GM06990 (cell line): ENCODE measurements around the gene CFAP141.
A peak's percentile ranks its signal among the peaks of the same experiment; 100 is the strongest.

Source experiments
- DNase-seq: peaks from one replicate; pipeline ENCODE4 v3.0.0-alpha.2; 2011; ENCODE audit not compliant: insufficient read length; ENCODE audit errors: extremely low read depth
- H3K27me3 ChIP-seq: replicated peaks from 2 replicates; pipeline ENCODE4 v1.6.0; 2011; ENCODE audit warnings: low read length; ENCODE audit not compliant: control insufficient read depth, insufficient read depth
- H3K36me3 ChIP-seq: 2 replicates; pipeline ENCODE4 v1.5.1; 2011; ENCODE audit warnings: low read length; ENCODE audit not compliant: control insufficient read depth, insufficient read depth
- H3K4me3 ChIP-seq: replicated peaks from 2 replicates; pipeline ENCODE4 v1.5.1; 2011; ENCODE audit warnings: low read depth, mild to moderate bottlenecking, control low read depth, low read length
- TF ChIP-seq, protein P1 (sequence below): IDR thresholded peaks from 2 replicates; pipeline ENCODE4 v1.5.1; 2011; ENCODE audit warnings: low read length, control low read depth, mild to moderate bottlenecking, inconsistent platforms; ENCODE audit not compliant: insufficient read depth, poor library complexity, severe bottlenecking

The CFAP141 gene

DNA sequence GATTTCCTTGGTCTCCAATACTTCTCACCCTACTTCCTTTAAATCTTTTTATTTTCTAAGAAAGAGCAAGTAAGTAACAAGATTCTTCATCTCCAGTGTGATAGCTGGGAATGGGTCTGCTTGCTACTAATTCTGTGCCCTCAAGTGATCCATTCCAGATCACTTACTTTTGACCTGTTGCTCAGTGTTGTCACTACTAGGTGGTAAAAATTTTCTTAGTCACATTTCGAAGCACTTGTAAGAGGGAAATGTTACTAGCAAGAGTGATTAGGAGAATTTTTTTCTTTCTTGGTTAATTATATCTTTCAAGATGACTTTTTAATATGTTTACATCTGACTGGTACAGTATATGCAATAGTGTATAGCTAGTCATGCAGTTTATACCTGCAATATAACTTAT is 16.8 kb upstream of the CFAP141 start:
- no peak overlapping the region; the same call in 1 of the 2 replicates for H3K4me3 ChIP-seq
- DNase-seq = no peak
- no peaks in the 10 kb centered on the region for H3K27me3 ChIP-seq
- H3K36me3 ChIP-seq = peaks cover 5% of the 10 kb centered on the region
- TF ChIP-seq, protein P1, sequence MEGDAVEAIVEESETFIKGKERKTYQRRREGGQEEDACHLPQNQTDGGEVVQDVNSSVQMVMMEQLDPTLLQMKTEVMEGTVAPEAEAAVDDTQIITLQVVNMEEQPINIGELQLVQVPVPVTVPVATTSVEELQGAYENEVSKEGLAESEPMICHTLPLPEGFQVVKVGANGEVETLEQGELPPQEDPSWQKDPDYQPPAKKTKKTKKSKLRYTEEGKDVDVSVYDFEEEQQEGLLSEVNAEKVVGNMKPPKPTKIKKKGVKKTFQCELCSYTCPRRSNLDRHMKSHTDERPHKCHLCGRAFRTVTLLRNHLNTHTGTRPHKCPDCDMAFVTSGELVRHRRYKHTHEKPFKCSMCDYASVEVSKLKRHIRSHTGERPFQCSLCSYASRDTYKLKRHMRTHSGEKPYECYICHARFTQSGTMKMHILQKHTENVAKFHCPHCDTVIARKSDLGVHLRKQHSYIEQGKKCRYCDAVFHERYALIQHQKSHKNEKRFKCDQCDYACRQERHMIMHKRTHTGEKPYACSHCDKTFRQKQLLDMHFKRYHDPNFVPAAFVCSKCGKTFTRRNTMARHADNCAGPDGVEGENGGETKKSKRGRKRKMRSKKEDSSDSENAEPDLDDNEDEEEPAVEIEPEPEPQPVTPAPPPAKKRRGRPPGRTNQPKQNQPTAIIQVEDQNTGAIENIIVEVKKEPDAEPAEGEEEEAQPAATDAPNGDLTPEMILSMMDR = no peak

DNA sequence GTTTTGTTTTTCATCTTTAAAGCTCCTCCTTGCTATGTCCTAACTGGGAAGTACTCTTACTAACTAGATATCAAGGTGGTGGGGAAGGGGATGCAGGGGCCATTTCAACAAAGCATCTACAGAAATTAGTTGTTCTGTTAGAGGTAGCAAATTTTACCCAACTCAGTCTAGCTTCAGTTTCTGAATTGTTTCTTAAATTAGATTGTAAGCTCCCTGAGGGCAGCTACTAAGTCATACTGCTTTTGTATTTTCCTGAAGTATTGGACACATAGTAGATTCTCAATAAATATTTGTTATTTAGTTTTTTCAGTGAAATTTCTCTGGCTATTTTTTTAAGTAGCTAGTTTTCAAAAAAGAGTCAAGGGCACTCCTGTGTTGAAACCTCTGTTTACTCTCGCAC is 16.4 kb upstream of the CFAP141 start:
- Histone ChIP-seq H3K27me3 (no peaks in the 10 kb centered on the region), H3K36me3 (peaks cover 5% of the 10 kb centered on the region)
- TF ChIP-seq, protein P1 = no peak

DNA sequence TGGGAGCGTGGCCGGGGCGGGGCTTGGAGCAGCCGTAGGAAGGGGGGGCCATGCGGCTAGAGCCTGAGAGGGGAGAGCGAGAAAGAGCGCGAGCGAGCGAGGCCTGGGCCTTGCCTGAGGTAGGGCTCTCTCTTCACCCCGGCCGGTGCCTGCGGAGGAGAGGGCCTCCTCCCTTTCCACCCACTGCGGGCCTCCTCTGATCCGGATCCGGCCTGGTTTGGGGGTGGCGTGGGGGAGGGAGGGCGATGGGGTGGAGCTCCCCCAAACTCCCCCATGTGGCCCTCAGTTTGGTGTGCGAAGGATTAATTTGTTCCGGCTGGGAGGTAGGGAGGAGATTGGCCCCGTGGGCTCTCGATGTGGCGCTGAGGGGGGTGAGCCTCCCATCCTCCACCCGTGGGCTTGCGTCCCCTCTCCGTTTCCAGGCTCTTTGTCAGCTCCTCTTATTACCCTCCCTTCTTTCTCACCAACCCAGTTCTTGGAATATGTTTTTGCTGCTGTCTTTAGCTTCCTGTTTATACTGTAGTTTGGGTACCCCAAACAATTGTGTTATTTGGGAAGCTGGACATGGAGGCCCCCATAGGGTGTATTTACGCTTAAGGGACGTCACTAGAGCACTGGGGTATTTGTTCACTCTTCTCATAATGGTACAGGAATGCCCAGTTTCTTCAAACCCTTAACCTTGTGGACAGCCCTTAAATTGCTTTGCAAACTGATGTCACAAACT is 15.3 kb upstream of the CFAP141 start:
- TF ChIP-seq, protein P1 = no peak
- peaks cover 3% of the 10 kb centered on the region for H3K36me3 ChIP-seq
- H3K4me3 ChIP-seq = peak overlapping the region; percentile 79
- no peaks in the 10 kb centered on the region for H3K27me3 ChIP-seq
- peak; percentile 79 for DNase-seq

More for the DNA sequence above, 16.4 kb upstream of the CFAP141 start:
- no peak for DNase-seq
- H3K4me3 ChIP-seq = peak overlapping the region; percentile 79

DNA sequence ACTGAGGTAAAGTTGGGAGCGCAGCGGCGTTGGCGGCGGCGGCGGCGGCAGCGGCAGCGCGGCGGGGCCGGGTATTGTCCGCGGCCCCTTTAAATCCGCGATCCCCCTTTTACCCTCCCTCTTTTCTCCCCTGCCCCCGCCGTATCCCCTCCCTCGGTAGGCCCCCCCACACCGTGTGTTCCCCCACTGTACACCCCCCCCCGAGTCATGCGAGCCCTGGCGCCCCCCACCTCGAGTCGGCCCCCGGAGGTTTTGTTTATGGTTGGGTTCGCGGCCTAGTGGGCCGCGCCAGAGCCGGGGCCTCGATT is 14.8 kb upstream of the CFAP141 start:
- Histone ChIP-seq H3K36me3 (peaks cover 3% of the 10 kb centered on the region), H3K27me3 (no peaks in the 10 kb centered on the region), H3K4me3 (peak overlapping the region; percentile 79)
- TF ChIP-seq, protein P1 = no peak
- DNase-seq = no peak

DNA sequence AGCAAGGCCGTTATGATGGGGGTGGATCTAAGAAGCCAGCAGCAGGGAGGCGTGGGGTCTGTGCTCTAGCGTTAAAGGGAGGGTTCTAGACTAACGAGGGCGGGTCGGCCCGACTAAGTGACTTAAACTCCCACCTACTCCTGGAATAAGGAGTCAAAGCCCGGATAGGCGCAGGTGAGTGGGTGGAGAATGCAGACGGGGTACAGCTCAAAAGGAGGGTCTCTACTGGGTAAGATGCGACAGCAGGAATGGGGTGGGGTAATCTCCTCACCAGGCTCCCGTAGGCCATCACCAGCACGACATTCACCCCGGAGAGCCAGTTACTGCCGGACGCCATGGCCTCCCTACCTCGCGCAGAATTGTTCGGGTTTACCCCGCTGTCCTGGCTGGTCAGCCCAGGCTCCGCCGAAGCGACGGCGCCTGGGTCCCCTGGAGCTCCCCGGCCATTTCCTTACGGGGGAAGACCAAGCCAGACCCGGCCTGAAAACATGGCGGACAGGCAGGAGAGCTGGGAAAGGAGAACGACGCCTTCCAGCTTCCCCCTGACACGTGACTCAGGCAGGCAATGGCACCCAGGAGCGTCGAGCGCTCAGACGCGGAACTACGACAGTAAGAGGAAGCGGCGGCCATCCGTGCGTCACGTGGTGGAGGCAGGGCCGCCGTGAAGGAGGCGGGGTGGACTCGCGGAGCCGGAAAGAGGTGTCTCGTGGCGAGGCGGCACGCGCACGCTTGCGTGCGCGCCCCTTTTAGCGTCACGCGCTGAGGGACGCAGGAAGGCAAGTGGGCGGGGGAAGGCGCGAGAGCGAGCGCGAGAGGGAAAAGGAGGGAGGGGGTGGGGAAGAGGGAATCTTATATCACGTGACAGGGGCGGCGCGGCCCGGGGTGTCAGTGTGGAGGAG is 14.2 kb upstream of the CFAP141 start, which contains the start of gene UBAP2L:
Gene UBAP2L (plus strand): TSS at position 885 of the 899 bp plus-strand sequence. CDS start 4,169 bp downstream, outside the sequence.
- no peaks in the 10 kb centered on the region; the same call in 1 of the 2 replicates for H3K36me3 ChIP-seq
- peak; percentile 100 for DNase-seq
- no peaks in the 10 kb centered on the region for H3K27me3 ChIP-seq
- H3K4me3 ChIP-seq = peak within 1 kb of the TSS; percentile 88
- TF ChIP-seq, protein P1 = no peak
